ENCODE measurements around the gene FAM111A. TPM values are rescaled to one million over a fixed set of nuclear protein-coding genes. Genes with fewer than 3 reads are reported as not detected.
"Not testable (repeated sequence)": the region's sequence is repeated elsewhere in the genome, so short reads cannot be mapped to it uniquely, and the experiment has no call there.

FAM111A gene
- total RNA-seq, 2 donors from 2014 or later: 11.4 to 34.2 TPM

DNA sequence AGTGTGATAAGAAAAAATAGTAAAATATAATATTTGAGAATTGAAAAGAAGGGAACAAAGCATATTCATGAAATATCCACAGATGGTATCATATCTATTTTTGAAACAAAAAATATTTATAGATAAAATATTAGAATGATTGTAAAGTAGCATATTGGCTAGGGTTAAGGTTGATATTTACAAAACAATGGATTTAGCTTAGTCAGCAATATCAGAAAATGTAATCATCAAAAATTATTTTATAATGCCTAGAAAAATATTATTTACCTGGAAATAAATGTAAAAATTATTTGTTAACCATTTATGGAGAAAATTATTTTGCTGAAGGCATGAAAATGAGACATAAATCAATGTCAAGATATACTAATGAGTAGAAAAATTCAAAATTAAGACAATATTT is 22.8 kb upstream of the FAM111A start:
- Mint-ChIP-seq H3K27ac (no peak overlapping the region), H3K27me3 (ENCODE audit: insufficient read depth) (no peaks in the 10 kb centered on the region), H3K9me3 (peaks cover 34% of the 10 kb centered on the region), H3K4me3 (no peak overlapping the region), H3K36me3 (ENCODE audit: low read depth) (peaks cover 74% of the 10 kb centered on the region), H3K4me1 (no peaks in the 10 kb centered on the region)
- Histone ChIP-seq H3K27ac (ENCODE audit: low read depth, low read length) (no peak overlapping the region), H3K9me3 (ENCODE audit: control insufficient read depth, low read length) (peaks cover 46% of the 10 kb centered on the region), H3K4me1 (ENCODE audit: control insufficient read depth, insufficient read depth, low read length) (no peaks in the 10 kb centered on the region), H3K4me3 (ENCODE audit: low read length) (no peak overlapping the region), H3K36me3 (ENCODE audit: control insufficient read depth, insufficient read depth, low read length) (peaks cover 63% of the 10 kb centered on the region), H3K27me3 (ENCODE audit: control insufficient read depth, insufficient read depth, low read length, poor library complexity, severe bottlenecking) (no peaks in the 10 kb centered on the region), H3K9ac (ENCODE audit: extremely low read depth, low read length, poor library complexity, severe bottlenecking) (no peak overlapping the region)
- TF ChIP-seq, protein P1, sequence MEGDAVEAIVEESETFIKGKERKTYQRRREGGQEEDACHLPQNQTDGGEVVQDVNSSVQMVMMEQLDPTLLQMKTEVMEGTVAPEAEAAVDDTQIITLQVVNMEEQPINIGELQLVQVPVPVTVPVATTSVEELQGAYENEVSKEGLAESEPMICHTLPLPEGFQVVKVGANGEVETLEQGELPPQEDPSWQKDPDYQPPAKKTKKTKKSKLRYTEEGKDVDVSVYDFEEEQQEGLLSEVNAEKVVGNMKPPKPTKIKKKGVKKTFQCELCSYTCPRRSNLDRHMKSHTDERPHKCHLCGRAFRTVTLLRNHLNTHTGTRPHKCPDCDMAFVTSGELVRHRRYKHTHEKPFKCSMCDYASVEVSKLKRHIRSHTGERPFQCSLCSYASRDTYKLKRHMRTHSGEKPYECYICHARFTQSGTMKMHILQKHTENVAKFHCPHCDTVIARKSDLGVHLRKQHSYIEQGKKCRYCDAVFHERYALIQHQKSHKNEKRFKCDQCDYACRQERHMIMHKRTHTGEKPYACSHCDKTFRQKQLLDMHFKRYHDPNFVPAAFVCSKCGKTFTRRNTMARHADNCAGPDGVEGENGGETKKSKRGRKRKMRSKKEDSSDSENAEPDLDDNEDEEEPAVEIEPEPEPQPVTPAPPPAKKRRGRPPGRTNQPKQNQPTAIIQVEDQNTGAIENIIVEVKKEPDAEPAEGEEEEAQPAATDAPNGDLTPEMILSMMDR (conservative IDR thresholded peaks at IDR 0.05): no peak
- no peak for DNase-seq

GRCh38 chr11:59135648-59136461 is 6.8 kb upstream of the FAM111A start:
- Histone ChIP-seq H3K27me3 (ENCODE audit: control insufficient read depth, insufficient read depth, low read length, poor library complexity, severe bottlenecking) (no peaks in the 10 kb centered on the region), H3K36me3 (ENCODE audit: control insufficient read depth, insufficient read depth, low read length) (no peaks in the 10 kb centered on the region), H3K27ac (ENCODE audit: low read depth, low read length) (no peak overlapping the region), H3K4me3 (ENCODE audit: low read length) (peak overlapping the region; percentile 57), H3K4me1 (ENCODE audit: control insufficient read depth, insufficient read depth, low read length) (peaks cover 6% of the 10 kb centered on the region), H3K9ac (ENCODE audit: extremely low read depth, low read length, poor library complexity, severe bottlenecking) (no peak overlapping the region), H3K9me3 (ENCODE audit: control insufficient read depth, low read length) (peaks cover 22% of the 10 kb centered on the region)
- WGBS, 2 experiments (ENCODE audit: insufficient coverage in 1 of 2, insufficient read length in 1 of 2): 20 to 76% methylated on average over 4 to 20 of the region's 20 CpGs
- peak; percentile 96 for DNase-seq
- Mint-ChIP-seq H3K4me1 (peaks cover 12% of the 10 kb centered on the region), H3K36me3 (ENCODE audit: low read depth) (peaks cover 12% of the 10 kb centered on the region), H3K4me3 (peak overlapping the region; percentile 37), H3K27me3 (ENCODE audit: insufficient read depth) (peaks cover 9% of the 10 kb centered on the region), H3K27ac (no peak overlapping the region), H3K9me3 (peaks cover 27% of the 10 kb centered on the region)
- TF ChIP-seq, protein P1 (conservative IDR thresholded peaks at IDR 0.05): peak; percentile 99

DNA sequence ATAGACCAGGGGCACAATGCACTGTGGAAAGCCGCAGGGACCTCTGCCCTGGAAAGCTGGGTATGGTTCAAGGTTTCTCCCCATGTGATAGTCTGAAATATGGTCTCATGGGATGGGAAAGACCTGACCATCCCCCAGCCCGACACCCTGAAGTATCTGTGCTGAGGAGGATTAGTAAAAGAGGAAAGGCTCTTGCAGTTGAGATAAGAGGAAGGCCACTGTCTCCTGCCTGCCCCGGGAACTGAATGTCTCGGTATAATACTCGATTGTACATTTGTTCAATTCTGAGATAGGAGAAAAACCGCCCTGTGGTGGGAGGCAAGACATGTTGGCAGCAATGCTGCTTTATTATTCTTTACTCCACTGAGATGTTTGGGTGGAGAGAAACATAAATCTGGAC is 6.1 kb upstream of the FAM111A start:
- H3K27ac Mint-ChIP-seq; H3K36me3 ChIP-seq (ENCODE audit: control insufficient read depth, insufficient read depth, low read length); H3K36me3 Mint-ChIP-seq (ENCODE audit: low read depth); H3K9ac ChIP-seq (ENCODE audit: extremely low read depth, low read length, poor library complexity, severe bottlenecking); H3K4me1 ChIP-seq (ENCODE audit: control insufficient read depth, insufficient read depth, low read length); H3K27ac ChIP-seq (ENCODE audit: low read depth, low read length); H3K27me3 Mint-ChIP-seq (ENCODE audit: insufficient read depth); H3K27me3 ChIP-seq (ENCODE audit: control insufficient read depth, insufficient read depth, low read length, poor library complexity, severe bottlenecking): not testable (repeated sequence)
- peaks cover 20% of the 10 kb centered on the region for H3K9me3 Mint-ChIP-seq
- peak; percentile 44 for DNase-seq
- H3K4me3 ChIP-seq (ENCODE audit: low read length): peak overlapping the region; percentile 57
- 92 to 100% methylated on average over 3 to 6 of the region's 6 CpGs for WGBS, 2 experiments (ENCODE audit: insufficient coverage in 1 of 2, insufficient read length in 1 of 2)
- peak overlapping the region; percentile 37 for H3K4me3 Mint-ChIP-seq
- H3K9me3 ChIP-seq (ENCODE audit: control insufficient read depth, low read length): peaks cover 15% of the 10 kb centered on the region
- H3K4me1 Mint-ChIP-seq: peaks cover 12% of the 10 kb centered on the region

All from endodermal cell (in vitro differentiated cells).